AG10803 (cell line): Measurements from ENCODE around the gene RNF180.

Source experiments
- DNase-seq: peaks from one replicate; pipeline ENCODE4 v3.0.0; 2010; ENCODE audit warnings: low read depth
- H3K4me3 ChIP-seq: 2 replicates; pipeline ENCODE4 v1.5.1; 2011; ENCODE audit warnings: mild to moderate bottlenecking, low read length, control low read depth
- CTCF ChIP-seq: conservative IDR thresholded peaks from 2 replicates; pipeline ENCODE4 v1.5.1; 2011; ENCODE audit warnings: mild to moderate bottlenecking, low read length, control low read depth, inconsistent platforms

Gene RNF180

DNA sequence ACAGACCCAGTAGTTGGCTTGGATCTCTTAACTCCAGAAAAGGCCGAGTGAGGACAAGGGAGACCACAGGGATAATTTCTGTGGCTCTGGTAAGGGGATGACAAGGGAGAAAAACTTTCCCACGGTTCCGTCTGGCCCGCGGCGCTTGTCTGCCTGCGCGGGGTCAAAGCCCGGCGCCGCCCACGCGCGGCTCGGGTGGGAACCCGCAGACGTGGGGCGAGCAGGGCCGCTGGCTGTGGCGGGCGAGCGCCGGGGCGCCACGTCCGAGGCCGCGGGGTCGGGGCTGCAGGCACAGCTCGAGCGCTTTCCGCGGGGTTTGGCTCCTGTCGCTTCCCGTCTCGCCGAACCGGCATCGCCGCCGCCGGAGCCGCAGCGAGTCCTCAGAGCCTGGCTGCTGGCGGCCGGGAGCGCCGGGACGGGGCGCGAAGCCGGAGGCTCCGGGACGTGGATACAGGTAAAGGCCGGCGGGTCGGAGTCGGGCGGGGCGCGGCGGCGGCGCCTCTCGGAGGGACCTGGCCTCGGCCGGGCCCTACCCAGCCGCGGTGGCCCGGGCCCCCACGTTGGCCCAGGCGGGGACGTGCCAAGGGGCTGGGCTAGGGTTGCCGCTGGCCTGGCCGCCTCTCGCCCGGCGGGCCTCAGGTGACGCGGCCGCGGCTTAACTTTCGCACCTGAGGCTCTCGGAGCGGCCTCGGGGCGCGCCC is at the start of gene RNF180:
TSS of gene RNF180 (plus strand) at position 344 of the 701 bp plus-strand sequence. CDS start 34,965 bp downstream, outside the sequence.
- peak; percentile 16 for DNase-seq
- no peak for TF ChIP-seq CTCF
- peak within 1 kb of the TSS; percentile 54 for H3K4me3 ChIP-seq

DNA sequence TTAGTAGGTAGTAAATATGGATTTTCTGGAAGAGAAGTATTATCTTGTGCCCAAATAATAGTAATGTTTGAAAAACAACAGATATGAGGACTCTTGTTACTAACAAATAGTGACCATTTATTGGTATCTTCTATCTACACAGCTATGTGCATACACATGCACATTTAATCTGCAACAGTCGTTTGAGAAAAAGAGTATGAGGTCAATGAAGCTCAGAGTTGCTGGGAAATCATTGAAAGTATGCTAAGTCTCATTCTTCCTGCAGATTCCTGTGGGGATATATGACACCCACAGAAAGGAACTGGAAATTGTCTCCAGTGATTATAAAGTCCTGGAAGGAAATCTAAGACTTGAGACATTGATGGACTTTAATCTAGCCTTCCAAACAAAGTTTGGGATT is 40.1 kb upstream of the RNF180 start:
- H3K4me3 ChIP-seq, result no peak overlapping the region
- no peak for TF ChIP-seq CTCF
- DNase-seq, result no peak

DNA sequence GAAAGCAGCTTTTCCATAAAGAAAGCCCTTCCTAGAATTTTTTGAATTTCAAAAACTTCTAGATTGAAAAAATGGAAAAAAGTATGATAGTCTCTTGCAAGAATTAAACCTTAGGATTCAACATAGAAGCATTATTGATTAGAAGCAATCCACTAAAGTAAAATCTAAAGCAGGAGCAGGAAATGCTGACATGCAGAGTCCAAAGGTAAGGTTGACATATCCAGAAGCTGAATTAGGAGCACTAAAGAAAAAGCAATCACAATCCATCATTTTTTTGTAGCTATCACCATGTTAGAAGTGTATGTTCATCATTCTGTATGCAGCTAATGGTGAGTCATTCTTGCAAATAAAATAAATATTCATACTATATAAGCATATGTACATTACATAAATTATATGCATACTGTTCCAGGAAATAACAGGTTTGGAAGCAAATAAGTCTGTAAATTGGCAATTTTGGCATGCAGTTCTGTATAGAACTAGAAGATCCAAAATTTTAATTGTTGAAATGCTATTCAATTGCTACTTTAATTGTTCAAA is 39.4 kb upstream of the RNF180 start:
- H3K4me3 ChIP-seq, result no peak overlapping the region
- no peak for DNase-seq
- no peak for TF ChIP-seq CTCF

DNA sequence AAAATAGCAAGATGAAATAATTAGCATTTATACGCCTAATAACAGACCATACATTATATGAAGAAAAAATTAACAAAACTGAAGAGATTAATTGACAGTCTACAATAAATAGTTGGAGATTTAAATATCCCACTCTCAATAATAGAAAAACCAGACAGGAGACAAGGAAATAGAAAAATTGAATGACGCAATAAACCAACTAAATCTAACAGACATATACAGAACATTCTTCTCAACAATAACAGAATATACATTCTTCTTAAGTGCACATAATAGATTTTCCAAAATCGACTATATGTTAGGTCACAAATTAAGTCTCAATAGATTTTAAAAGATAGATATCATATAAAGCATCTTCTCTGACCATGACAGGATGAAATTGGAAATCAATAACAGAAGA is 25.6 kb upstream of the RNF180 start:
- no peak for DNase-seq
- TF ChIP-seq CTCF, result no peak

GRCh38 chr5:64144425-64145215 is 21.0 kb upstream of the RNF180 start:
- TF ChIP-seq CTCF, result no peak
- peak; percentile 48 for DNase-seq
- no peak overlapping the region for H3K4me3 ChIP-seq

More for the DNA sequence above, 25.6 kb upstream of the RNF180 start:
- H3K4me3 ChIP-seq, result no peak overlapping the region

GRCh38 chr5:64145216-64145895 is 20.3 kb upstream of the RNF180 start:
- no peak for DNase-seq
- no peak for TF ChIP-seq CTCF
- no peak overlapping the region for H3K4me3 ChIP-seq
